ENCODE results near the gene FBXW10B.
A peak's percentile ranks its signal among the peaks of the same experiment; 100 is the strongest.
"Not testable (repeated sequence)": the region's sequence is repeated elsewhere in the genome, so short reads cannot be mapped to it uniquely, and the experiment has no call there.

The FBXW10B gene

GRCh38 chr17:15619331-15620058, at the start of gene FBXW10B:
Gene FBXW10B, minus strand, starts transcription at chr17:15619704. Its CDS starts 192 bp downstream, at chr17:15619512.
- DNase-seq (ENCODE audit: low read depth): not testable (repeated sequence)

- DNase-seq (ENCODE audit: low read depth): no peak
These were observed 44.2 kb upstream of the FBXW10B start for GRCh38 chr17:15663691-15664090.

GRCh38 chr17:15663176-15663575, 43.7 kb upstream of the FBXW10B start:
- no peak for DNase-seq (ENCODE audit: low read depth)

GRCh38 chr17:15662681-15663080, 43.2 kb upstream of the FBXW10B start:
- DNase-seq (ENCODE audit: low read depth): no peak

GRCh38 chr17:15660077-15660476, 40.6 kb upstream of the FBXW10B start:
- no peak for DNase-seq (ENCODE audit: low read depth)

GRCh38 chr17:15659663-15660062, 40.2 kb upstream of the FBXW10B start:
- peak; percentile 34 for DNase-seq (ENCODE audit: low read depth)

- no peak for DNase-seq (ENCODE audit: low read depth)
These were observed 39.7 kb upstream of the FBXW10B start for GRCh38 chr17:15659236-15659635.

- DNase-seq (ENCODE audit: low read depth): no peak
These were observed 38.8 kb upstream of the FBXW10B start for GRCh38 chr17:15658296-15658695.

- DNase-seq (ENCODE audit: low read depth): no peak
These were observed 38.4 kb upstream of the FBXW10B start for GRCh38 chr17:15657868-15658267.

- DNase-seq (ENCODE audit: low read depth): peak; percentile 53
These were observed 35.5 kb upstream of the FBXW10B start for GRCh38 chr17:15654886-15655561.

- not testable (repeated sequence) for DNase-seq (ENCODE audit: low read depth)
These were observed 34.9 kb upstream of the FBXW10B start for GRCh38 chr17:15654401-15654800.

GRCh38 chr17:15652960-15653359, 33.5 kb upstream of the FBXW10B start:
- no peak for DNase-seq (ENCODE audit: low read depth)

- peak; percentile 100 for DNase-seq (ENCODE audit: low read depth)
These were observed 32.1 kb upstream of the FBXW10B start for GRCh38 chr17:15651583-15652110.

GRCh38 chr17:15650741-15651582, 31.5 kb upstream of the FBXW10B start:
- DNase-seq (ENCODE audit: low read depth): peak; percentile 20

GRCh38 chr17:15649861-15650421, 30.4 kb upstream of the FBXW10B start:
- peak; percentile 59 for DNase-seq (ENCODE audit: low read depth)

- DNase-seq (ENCODE audit: low read depth): peak; percentile 10
These were observed 28.9 kb upstream of the FBXW10B start for GRCh38 chr17:15648386-15648785.

- peak; percentile 56 for DNase-seq (ENCODE audit: low read depth)
These were observed 26.4 kb upstream of the FBXW10B start for GRCh38 chr17:15645942-15646312.

GRCh38 chr17:15645099-15645941, 25.8 kb upstream of the FBXW10B start:
- peak; percentile 82 for DNase-seq (ENCODE audit: low read depth)

- DNase-seq (ENCODE audit: low read depth): not testable (repeated sequence)
These were observed 23.2 kb upstream of the FBXW10B start for GRCh38 chr17:15642505-15643251.

- DNase-seq (ENCODE audit: low read depth): not testable (repeated sequence)
These were observed 22.5 kb upstream of the FBXW10B start for GRCh38 chr17:15642014-15642413.

All from EH (cell line).